ENCODE measurements around the gene SEMA6D. TPM values are rescaled to one million over a fixed set of nuclear protein-coding genes. Genes with fewer than 3 reads are reported as not detected.

Gene SEMA6D
- total and polyA plus RNA-seq, 2 experiments from 2014 or later = 77.6 to 90.6 TPM

GRCh38 chr15:47724346-47724745 is 7.0 kb downstream of the SEMA6D start:
- Histone ChIP-seq H3K27ac (peak overlapping the region; percentile 89), H3K4me1 (ENCODE audit: low read depth) (peaks cover 75% of the 10 kb centered on the region), H3K27me3 (no peaks in the 10 kb centered on the region), H3K9me3 (ENCODE audit: low read depth) (no peaks in the 10 kb centered on the region), H3K36me3 (no peaks in the 10 kb centered on the region), H3K4me3 (no peak overlapping the region)
- DNase-seq (ENCODE audit: low read depth in 1 of 2, low spot score in 1 of 2) = no peak
- no peak for TF ChIP-seq CTCF (IDR thresholded peaks at IDR 0.05; ENCODE audit: low read depth, low read length)

GRCh38 chr15:47725051-47725450 is 7.7 kb downstream of the SEMA6D start:
- Histone ChIP-seq H3K27me3 (no peaks in the 10 kb centered on the region), H3K36me3 (no peaks in the 10 kb centered on the region), H3K9me3 (ENCODE audit: low read depth) (no peaks in the 10 kb centered on the region), H3K4me3 (no peak overlapping the region), H3K27ac (peak overlapping the region; percentile 89), H3K4me1 (ENCODE audit: low read depth) (peaks cover 75% of the 10 kb centered on the region)
- TF ChIP-seq CTCF (IDR thresholded peaks at IDR 0.05; ENCODE audit: low read depth, low read length) = no peak
- no peak for DNase-seq (ENCODE audit: low read depth in 1 of 2, low spot score in 1 of 2)

GRCh38 chr15:47725906-47726305 is 8.6 kb downstream of the SEMA6D start:
- DNase-seq (ENCODE audit: low read depth in 1 of 2, low spot score in 1 of 2) = no peak
- Histone ChIP-seq H3K9me3 (ENCODE audit: low read depth) (no peaks in the 10 kb centered on the region), H3K4me1 (ENCODE audit: low read depth) (peaks cover 70% of the 10 kb centered on the region), H3K27me3 (no peaks in the 10 kb centered on the region), H3K27ac (peak overlapping the region; percentile 89), H3K4me3 (no peak overlapping the region), H3K36me3 (no peaks in the 10 kb centered on the region)
- TF ChIP-seq CTCF (IDR thresholded peaks at IDR 0.05; ENCODE audit: low read depth, low read length) = no peak

GRCh38 chr15:47726399-47726823 is 9.1 kb downstream of the SEMA6D start:
- no peak for DNase-seq (ENCODE audit: low read depth in 1 of 2, low spot score in 1 of 2)
- Histone ChIP-seq H3K9me3 (ENCODE audit: low read depth) (no peaks in the 10 kb centered on the region), H3K27me3 (no peaks in the 10 kb centered on the region), H3K36me3 (peaks cover under 1% of the 10 kb centered on the region), H3K27ac (peak overlapping the region; percentile 89), H3K4me1 (ENCODE audit: low read depth) (peaks cover 65% of the 10 kb centered on the region), H3K4me3 (no peak overlapping the region)
- TF ChIP-seq CTCF (IDR thresholded peaks at IDR 0.05; ENCODE audit: low read depth, low read length) = no peak

GRCh38 chr15:47727137-47727536 is 9.8 kb downstream of the SEMA6D start:
- no peak for DNase-seq (ENCODE audit: low read depth in 1 of 2, low spot score in 1 of 2)
- Histone ChIP-seq H3K4me3 (no peak overlapping the region), H3K27ac (peak overlapping the region; percentile 89), H3K36me3 (peaks cover 3% of the 10 kb centered on the region), H3K27me3 (no peaks in the 10 kb centered on the region), H3K4me1 (ENCODE audit: low read depth) (peaks cover 58% of the 10 kb centered on the region), H3K9me3 (ENCODE audit: low read depth) (no peaks in the 10 kb centered on the region)
- TF ChIP-seq CTCF (IDR thresholded peaks at IDR 0.05; ENCODE audit: low read depth, low read length) = no peak

GRCh38 chr15:47727676-47728075 is 10.4 kb downstream of the SEMA6D start:
- H3K4me3 ChIP-seq = no peak overlapping the region
- H3K36me3 ChIP-seq = peaks cover 3% of the 10 kb centered on the region
- no peak for DNase-seq (ENCODE audit: low read depth in 1 of 2, low spot score in 1 of 2)
- TF ChIP-seq CTCF (IDR thresholded peaks at IDR 0.05; ENCODE audit: low read depth, low read length) = no peak
- no peaks in the 10 kb centered on the region for H3K27me3 ChIP-seq
- peaks cover 54% of the 10 kb centered on the region for H3K4me1 ChIP-seq (ENCODE audit: low read depth)
- no peaks in the 10 kb centered on the region for H3K9me3 ChIP-seq (ENCODE audit: low read depth)
- peak overlapping the region; percentile 89 for H3K27ac ChIP-seq

All from cardiac muscle cell (in vitro differentiated cells and primary cell).